NCI-H2107 treated with DMSO at 0.1 percent for 48 hours (cell line): Measurements from ENCODE around the gene GIPC2.
"Not testable (repeated sequence)": the region's sequence is repeated elsewhere in the genome, so short reads cannot be mapped to it uniquely, and the experiment has no call there.

Experiments
- DNase-seq: peaks from one replicate; lab custom pipeline; 2025; ENCODE audit not compliant: unreplicated experiment; lab: John Stamatoyannopoulos, UW

The GIPC2 gene

DNA sequence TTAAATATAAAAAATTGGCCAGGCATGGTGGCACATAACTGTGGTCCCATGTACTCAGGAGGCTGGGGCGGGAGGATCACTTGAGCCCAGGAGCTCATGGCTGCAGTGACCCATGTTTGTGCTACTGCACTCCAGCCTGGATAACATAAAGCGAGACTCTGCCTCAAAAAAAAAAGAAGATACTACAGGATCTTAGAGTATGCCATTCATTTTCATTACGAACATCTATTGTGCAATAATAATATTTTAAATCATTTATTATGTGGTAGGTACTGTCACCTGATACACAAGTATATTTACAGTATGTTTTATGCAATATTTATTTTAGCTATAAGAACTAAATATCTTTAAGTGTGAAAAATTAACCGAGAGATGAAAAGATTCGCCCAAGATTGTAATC, 9.3 kb upstream of the GIPC2 start:
- DNase-seq, result no peak

DNA sequence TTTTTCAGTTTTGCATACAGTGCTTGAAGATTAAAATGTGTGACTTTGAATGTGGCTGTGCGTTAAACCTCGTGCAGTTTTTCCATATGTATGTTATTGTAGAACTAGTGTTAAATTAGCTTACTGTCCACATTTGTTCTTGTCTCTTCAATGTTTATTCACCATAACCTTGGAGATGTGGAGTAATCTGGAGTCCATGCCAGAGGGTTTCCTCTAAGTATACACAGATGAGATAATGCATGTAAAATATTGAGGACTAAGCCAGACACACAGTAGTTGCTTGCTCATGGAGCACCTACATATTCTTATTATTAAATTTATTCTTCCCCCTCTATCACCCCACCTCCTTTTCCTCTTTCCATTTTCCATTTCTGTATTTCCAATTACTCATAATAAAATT, 7.7 kb upstream of the GIPC2 start:
- no peak for DNase-seq

DNA sequence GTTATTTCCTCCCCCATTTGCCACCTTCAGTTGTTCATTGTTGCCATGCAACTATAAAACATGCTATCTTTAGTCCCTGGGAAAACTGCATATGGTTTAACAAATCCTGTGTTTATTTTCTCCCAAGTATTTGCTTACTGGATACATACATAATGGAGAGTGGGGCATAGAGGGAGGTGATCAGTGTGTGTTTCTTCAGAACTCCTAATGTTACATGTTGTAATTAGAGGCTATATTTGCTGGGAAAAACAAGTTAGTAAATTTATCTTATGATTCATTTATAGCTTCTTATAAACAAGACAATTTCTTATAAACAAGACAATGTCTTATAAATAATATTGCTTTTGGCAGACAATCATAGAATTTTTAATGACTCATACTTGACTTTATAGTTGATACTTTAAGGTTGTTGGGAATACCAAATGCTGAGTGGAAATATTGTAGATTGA, 7.3 kb upstream of the GIPC2 start:
- no peak for DNase-seq

DNA sequence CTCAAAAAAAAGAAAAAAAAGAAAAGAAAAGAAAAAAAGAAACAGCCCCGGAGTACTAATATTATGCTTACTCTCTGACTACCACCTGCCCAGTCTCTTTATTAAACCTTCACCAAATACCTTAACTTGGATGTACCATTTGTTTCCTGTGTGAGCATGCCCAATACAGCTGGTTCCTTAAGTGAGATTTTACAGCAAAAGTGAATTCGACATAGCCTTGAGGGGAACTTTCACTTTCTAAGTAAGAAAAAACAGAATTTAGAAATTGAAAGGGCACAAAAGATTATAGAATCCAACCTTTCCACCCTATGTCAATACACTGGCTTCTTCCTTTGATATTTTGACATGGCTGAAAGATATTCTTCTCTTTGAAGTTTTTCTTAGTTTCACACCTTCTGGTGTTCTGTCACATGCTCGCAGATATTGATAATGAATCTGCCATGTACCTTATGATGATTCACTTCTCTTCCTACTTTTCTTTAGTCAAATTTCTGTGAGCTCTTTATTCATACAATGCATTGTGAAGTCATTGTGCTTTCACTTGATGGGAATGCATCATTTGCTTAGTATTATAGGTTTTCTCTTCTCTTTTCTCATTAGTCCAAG, 5.2 kb upstream of the GIPC2 start:
- DNase-seq, result no peak

DNA sequence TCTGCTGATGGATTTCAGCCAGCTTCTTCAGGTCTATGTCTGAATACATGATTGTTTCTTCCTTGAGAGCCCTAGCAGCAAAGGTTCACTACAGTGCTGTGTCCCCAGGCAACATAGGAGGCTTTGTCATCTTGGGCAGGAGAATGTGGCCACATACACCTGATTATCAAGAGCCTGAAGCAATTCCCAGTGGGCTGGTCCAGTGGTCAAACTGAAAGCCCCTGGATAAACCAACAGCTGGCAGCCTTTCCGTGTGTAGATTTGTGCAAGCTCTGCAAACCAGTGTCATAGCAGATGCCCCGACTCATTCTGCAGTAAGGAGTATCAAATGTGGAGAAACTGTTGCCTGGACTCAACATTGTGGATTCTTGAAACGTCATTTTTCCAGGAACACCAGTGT, 2.3 kb upstream of the GIPC2 start:
- no peak for DNase-seq

DNA sequence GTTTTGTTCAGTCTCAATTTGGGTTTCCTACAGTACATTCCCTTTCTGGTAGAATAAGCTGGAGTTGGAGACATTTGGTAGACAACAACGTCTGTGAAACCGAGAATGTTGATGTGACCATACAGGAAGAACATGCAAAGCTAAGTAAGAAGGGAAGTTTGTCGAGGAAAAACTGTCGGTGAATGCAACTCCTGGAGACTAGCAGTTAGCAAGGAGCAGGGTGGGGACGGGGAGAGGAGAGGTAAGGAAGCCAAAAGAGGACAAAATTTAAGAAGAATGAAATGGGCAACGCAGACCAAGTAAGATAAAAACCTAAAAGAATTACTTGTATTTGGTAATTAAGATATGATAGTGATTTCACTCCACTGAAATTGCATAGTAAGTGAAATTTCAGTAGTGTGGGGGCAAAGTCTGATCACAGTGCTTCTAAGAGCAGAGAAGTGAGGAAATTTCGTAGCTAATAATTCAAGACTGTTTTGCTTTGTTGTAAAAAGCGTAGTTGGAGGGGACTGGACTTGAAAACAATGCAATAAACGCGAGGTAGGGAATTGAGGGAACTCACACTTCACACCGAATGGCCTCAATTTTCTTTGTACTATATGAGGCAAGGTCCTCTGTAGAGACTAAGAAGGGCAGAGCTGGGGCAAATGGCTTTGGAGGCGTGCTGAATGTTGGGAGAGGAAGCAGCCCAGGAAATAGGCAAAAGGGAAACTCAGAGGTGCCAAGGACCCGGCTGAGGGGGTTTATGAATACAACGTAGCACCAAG, 787 bp upstream of the GIPC2 start:
- DNase-seq, result no peak

DNA sequence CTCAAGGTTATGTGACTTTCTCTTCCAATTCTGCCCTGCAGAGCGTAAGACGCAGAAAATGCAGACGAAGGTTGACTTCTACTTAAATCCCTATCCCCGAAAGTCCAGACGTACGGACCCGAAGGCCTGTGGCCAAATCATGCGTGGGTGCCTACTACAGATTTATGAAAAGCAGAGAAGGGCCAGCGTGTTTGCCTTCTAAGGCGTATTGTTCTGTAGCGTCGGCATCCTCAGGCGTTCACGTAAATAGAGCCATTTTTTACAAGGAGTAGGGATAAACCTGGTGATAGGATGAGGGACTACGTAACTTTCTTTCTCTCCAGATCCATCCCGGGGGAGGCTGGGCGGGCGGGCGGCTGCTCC, 222 bp upstream of the GIPC2 start:
- DNase-seq, result no peak

DNA sequence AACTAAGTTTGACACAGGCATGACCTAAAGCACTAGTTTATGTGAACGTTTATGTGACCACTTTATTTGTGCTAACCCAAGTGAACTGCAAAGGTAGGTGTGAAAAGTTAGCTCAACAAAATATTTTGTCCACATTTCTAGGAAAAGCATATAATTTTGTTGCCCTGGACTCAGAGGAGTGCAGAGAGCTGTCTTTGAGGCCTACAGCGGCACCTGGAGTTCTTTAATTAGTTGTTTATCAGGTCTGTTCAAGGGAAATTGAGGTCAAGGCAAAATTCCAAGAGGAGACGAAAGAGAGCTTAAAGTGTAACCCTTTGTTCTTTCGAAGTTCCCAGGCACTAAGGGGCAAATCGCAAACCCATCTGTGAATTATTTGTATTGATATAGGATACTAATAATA, 1.3 kb downstream of the GIPC2 start:
- DNase-seq, result no peak

DNA sequence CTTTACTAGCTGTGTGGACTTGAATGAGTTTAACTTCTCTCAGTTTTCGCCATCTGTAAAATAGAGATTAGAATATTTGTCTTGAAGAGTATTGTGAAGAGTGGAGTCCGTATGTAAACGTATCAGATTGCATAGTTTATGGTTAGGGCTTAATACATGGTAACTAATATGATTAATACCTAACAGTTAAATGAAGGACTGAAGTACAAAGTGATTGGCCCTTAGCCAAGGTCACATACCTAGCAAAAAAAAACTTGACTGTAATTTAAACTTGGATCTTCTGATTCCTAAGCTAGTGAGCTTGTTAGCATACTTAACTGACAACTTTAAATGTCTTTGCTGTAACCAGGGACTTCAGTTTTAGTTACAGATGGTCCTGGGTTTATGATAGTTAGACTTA, 1.9 kb downstream of the GIPC2 start:
- no peak for DNase-seq

DNA sequence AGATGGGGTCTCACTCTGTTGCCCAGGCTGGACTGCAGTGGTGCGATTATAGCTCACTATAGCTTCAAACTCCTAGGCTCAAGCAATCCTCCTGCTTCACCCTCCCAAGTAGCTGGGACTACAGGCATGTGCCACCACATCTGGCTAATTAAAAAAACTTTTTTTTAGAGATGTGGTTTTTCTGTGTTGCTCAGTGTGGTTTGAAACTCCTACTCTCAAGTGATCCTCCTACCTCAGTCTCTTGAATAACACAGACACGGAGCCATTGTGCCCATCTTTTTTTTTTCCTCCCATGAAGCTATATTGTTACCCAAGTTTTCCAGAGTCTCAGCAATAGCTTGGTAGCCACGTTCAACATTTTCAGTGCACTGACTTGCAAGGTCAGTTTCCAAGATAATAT, 2.7 kb downstream of the GIPC2 start:
- no peak for DNase-seq

DNA sequence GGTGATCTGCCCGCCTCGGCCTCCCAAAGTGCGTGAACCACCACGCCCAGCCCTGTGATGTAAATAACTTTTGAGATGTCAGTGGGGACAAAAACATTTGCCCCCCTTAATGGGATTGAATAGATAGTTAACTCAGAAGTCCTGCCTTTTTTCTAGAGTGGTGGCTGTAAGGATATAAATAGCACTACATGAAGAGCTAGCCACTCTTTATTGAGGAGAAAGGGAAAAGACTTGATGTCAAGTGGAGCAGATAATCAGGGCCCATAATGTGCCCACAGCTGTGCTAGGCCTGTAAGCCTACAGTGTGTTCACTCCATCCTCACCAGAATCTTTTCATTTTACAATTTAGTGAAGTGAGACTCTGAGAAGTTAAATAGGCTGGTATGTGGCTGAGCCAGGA, 3.6 kb downstream of the GIPC2 start:
- DNase-seq, result no peak

DNA sequence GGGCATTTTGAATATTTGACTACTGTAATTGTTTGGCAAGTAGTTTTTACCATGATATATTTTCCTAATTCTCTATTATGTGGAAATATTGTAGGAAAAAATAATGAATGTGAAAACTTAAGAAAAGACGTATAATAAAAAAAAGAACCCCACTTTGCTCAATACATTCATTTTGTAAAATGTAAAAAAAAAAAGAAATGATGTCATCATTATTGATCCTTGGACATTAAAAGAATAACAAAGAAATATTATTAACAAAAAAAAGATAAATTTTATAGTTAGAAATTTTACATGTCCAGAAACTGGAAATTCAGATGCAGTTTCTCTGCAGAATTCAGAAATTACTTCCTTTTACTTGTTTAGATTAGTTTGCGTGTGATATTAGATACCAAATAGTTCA, 5.2 kb downstream of the GIPC2 start:
- DNase-seq, result no peak

DNA sequence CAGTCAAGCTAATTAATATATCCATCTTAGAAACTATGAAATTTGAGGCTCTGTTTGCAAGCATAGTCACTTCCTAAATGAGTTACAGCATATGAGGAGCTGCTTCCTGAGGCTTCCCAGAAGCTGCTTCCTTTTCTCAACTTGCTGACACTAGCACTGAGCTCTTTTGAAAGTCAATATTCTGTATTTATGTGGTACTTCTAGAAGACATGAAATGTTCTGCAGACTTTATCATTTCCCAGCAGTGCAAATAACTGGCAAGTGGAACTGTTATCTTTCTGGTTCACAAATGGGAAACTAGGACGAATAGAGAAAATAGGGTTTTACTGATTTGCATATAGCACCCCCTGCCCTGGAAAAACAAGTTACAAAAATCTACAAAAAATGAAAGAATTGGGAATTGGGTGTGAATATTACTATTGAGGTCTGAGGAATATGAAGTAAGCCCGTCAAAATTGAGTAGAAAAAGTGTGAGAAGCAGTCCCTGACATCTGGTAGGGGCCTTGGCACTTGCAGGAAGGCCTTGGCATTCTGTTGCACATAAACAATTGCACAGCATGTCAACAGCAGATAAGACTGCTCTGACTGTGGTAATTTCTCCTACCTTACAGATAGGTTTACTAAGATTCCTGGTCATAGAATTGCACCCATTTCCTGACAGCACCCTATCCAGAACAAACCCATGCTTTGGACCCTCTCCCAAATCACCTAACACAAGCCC, 7.1 kb downstream of the GIPC2 start:
- DNase-seq, result no peak

DNA sequence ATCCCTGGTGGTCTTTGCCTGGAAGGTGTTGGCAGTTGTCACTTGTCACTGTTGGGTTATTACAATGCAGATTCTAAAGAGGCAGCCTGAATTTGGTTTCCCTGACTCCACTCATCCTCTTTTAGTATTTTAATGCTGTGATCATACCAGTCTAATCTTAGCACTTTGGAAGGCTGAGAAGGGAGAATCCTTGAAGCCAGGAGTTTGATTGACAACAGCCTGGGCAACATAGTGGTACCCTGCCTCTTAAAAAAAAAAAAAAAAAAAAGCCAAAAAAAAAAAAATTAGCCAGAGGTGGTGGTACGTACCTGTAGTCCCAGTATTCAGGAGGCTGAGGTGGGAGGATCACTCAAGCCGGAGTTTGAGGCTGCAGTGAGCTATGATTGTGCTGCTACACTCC, 7.7 kb downstream of the GIPC2 start:
- DNase-seq, result no peak

DNA sequence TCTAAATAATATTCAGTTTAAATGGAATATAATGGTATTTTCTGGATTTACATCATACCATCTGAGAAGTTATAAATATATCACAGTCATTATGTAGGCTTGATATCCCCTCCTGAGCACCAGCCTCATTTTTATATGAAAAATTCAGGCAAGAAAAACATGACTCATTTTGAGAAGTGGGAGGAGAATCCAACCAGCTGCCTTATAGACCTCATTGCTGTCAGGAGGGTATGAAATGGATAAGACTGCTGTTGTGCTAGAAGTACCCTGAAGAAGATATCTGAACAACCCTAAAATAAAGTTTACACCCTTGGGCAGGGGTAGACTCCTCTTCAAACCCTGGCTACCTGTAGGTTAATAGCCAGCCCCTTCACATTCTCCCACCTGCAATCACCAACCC, 8.8 kb downstream of the GIPC2 start:
- no peak for DNase-seq

DNA sequence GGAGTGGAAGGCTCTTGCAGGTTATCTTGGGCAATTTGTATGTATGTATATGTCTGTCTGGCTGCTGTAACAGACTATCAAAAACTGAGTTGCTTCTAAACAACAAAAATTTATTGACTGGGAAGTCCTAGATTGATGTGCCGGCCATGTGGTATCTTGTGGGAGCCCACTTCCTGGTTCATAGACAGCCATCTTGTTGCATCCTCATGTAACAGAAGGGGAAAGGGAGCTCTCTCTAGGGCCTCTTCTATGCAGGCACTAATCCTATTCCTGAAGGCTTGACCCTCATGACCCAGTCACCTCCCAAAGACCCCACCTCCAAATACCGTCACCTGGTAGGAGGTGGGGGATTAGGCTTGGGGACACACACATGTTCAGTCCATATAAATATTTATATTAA, 9.2 kb downstream of the GIPC2 start:
- no peak for DNase-seq

DNA sequence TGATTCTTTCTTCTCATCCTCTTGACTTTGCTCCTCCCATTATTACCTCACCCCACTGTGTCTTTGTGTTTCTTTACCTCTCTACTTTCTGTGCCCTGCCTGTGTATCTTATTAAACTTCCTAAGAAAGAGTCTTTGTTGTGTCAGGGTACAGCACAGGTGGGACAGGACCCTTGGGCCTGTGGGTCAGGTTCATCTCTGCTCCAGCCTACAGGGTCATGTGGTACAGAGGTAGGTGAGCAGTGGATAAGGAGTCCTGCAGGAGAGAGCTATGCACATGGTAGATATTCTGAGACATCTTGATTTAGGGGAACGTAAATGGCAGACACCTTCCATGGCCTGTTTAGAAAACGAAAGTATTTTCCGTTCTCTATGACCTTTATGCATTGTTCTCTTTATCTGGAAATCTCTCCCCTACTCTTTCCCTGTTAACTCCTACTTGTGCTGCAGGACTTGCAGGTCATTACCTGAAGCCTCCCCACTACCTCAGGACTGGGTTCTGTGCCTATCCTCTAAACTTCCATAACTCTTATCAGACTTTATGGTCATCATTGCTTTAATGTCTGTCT, 9.9 kb downstream of the GIPC2 start:
- DNase-seq, result no peak

DNA sequence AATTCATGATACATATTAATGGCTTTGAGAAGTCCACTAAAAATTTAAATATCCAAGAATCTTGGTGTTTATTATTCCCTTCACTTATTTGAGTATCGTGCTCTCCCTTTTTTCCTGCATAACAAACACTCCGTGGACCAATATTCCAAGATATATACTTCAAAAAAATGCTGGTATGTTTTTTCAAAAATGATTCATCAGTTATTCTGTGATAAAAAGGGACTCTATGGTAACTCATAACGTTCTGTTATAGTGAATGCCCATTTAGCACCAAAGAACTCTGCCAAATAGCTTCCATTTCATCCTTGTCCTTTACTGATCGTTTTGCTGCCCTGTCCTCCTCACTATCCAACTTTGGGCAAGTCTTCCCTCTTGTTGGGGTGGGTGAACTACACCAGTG, 12.9 kb downstream of the GIPC2 start:
- DNase-seq, result no peak

DNA sequence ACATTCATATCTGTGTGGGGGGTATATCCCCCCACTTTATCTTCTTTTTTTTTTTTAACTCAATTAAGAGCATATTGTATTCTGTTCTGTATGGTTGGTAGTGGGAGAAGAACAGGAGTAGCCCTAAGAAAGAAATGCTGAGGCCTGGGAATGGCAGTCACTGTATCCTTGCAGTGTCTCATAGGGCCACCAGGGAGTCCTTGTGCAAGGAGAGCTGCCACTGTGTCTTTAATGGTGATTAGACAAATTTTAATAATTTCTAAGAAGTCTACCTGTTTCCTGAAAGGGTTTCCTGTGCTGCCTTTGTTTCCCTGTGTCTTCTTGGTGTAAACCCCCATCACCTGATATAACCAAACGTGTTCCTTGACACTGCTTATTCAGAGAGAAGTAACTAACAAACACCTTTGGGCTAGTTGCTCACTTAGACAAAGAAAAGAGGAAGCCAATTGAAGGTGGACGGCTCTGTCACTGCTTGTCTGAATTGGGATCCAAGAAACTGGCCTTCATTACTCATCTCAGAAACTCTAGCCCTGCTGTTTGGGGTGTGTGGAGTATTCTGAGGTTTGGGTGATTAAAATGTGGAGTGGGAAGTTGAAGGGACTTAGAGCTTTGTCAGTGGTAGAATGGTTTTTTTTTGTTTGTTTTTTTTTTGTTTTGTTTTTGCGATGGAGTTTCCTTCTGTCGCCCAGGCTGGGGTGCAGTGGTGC, 15.2 kb downstream of the GIPC2 start:
- DNase-seq, result no peak

DNA sequence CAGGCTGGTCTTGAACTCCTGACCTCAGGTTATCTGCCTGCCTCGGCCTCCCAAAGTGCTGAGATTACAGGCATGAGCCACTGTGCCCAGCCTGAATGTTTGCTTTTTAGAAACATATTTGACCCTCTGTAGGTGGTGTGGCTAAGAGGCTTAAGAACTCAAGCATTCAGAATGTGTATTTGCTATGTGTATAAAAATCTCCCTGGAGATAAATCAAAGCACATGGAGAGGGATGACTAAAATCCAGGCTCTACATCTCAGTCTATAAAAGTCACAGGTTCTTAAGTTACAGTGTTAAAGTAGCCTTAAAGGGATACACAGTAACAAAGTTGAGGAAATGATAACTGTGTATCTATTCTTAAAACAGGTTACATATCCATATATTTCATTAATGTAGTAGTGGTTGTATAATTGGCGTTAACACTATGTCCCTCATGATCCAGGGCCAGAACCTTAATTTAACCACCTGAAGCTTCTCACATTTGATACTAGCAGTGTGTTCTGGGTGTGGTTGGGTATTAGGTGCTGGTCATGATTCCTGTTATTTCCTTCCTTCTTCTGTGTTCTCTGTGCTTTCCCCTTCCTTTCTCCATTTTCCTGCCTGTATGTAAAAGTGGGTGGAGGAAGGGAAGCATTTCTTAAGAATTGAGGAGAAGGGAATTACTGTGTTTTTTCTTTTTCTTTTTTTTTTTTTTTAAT, 16.2 kb downstream of the GIPC2 start:
- no peak for DNase-seq

DNA sequence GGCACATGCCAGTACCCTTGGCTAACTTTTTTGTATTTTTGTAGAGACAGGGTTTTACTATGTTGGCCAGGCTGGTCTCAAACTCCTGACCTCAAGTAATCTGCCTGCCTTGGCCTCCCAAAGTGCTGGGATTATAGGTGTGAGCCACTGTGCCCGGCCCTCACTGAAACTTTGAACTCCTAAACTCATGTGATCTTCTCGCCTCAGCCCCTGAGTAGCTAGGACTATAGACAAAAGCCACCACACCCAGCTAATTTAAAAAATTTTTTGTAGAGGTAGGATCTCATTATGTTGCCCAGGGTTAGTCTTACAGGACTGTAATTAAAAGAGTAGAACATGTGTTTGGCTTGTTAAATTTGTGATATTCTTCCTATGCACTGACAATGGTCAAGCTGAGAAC, 19.1 kb downstream of the GIPC2 start:
- not testable (repeated sequence) for DNase-seq
